ENCODE data around the gene CRYBA1.

DNA sequence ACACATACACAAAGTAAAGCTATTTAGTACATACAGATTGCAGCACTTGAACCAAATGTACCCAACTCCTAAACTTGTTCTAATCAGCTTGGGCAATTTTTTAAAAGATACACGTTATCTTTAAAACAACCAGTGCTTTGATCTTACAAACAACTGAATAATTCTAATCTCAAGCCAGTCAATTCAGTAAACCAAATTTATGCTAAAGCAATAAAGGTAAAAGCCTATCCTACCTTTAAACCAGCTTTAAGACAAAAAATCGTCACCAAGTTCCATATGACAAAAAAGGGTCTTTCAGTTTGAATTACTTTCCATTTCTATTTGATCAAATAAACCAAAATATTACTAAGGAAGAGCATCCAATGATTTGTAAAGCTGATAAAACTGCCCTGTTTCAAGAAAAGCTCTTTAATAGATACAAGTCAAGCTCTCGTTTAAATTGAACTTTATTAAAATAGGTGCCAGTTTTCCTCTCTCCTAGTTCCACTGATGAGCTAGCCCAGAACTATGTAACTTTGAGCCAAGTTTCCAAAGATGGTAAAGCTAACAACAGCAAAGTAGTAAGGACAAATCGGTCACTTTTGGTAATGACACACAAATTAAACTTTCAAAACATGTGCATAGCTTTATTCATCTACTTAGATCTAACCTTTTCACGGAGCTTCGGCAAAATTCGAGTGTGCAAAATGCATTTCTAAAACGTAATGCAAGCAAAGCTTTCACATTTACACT lies 10.2 kb downstream of the CRYBA1 start:
- TF ChIP-seq, protein P1, sequence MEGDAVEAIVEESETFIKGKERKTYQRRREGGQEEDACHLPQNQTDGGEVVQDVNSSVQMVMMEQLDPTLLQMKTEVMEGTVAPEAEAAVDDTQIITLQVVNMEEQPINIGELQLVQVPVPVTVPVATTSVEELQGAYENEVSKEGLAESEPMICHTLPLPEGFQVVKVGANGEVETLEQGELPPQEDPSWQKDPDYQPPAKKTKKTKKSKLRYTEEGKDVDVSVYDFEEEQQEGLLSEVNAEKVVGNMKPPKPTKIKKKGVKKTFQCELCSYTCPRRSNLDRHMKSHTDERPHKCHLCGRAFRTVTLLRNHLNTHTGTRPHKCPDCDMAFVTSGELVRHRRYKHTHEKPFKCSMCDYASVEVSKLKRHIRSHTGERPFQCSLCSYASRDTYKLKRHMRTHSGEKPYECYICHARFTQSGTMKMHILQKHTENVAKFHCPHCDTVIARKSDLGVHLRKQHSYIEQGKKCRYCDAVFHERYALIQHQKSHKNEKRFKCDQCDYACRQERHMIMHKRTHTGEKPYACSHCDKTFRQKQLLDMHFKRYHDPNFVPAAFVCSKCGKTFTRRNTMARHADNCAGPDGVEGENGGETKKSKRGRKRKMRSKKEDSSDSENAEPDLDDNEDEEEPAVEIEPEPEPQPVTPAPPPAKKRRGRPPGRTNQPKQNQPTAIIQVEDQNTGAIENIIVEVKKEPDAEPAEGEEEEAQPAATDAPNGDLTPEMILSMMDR (IDR thresholded peaks at IDR 0.05), result no peak
- TF ChIP-seq POLR2A (IDR thresholded peaks at IDR 0.05), result no peak

Measured in lower leg skin (tissue), 3 donors.